Kidney (tissue), 14 donors: ENCODE results near the gene JDP2. TPM values are rescaled to one million over a fixed set of nuclear protein-coding genes. Genes with fewer than 3 reads are reported as not detected.

ENCODE experiments used
- DNase-seq, 5 donors: peaks; one replicate each; pipeline ENCODE4 v3.0.0-alpha.2; 2013 to 2020
- FAIRE-seq: peaks from 2 replicates; lab custom pipeline; 2012; peaks lifted over from hg19 to GRCh38; lab: Jason Lieb, UNC
- H3K27ac ChIP-seq, 2 donors: one replicate each; pipeline ENCODE4 v1.7.0; 2013; ENCODE audit warnings: low read depth in 2 of 2, low read length in 2 of 2, inconsistent platforms in 1 of 2
- H3K27me3 ChIP-seq: one replicate; pipeline ENCODE4 v1.7.1; 2013; ENCODE audit warnings: low read length, inconsistent platforms; ENCODE audit not compliant: control insufficient read depth, insufficient read depth
- H3K36me3 ChIP-seq, 3 donors: one replicate each; pipeline versions ENCODE4 v1.7.0 to v1.7.1; 2013; ENCODE audit warnings: low read length in 3 of 3, control low read depth in 1 of 3, inconsistent platforms in 1 of 3; ENCODE audit not compliant: insufficient read depth in 3 of 3, control insufficient read depth in 2 of 3
- H3K4me1 ChIP-seq, 3 donors: one replicate each; pipeline versions ENCODE4 v1.7.0 to v1.7.1; 2013; ENCODE audit warnings: low read length in 3 of 3, inconsistent platforms in 1 of 3, low read depth in 1 of 3; ENCODE audit not compliant: control insufficient read depth in 2 of 3, insufficient read depth in 2 of 3
- H3K4me3 ChIP-seq, 3 donors: one replicate each; pipeline versions ENCODE4 v1.7.0 to v1.8.1; 2013; ENCODE audit warnings: low read length in 3 of 3, control low read depth in 1 of 3, inconsistent platforms in 1 of 3
- H3K9ac ChIP-seq, 3 donors: one replicate each; pipeline versions ENCODE4 v1.7.0 to v1.7.1; 2013; ENCODE audit warnings: low read length in 3 of 3, control low read depth in 1 of 3, inconsistent platforms in 1 of 3
- H3K9me3 ChIP-seq, 3 donors: one replicate each; pipeline versions ENCODE4 v1.7.0 to v1.7.1; 2013; ENCODE audit warnings: low read length in 3 of 3, control low read depth in 1 of 3, inconsistent platforms in 1 of 3; ENCODE audit not compliant: control insufficient read depth in 2 of 3, insufficient read depth in 1 of 3
- intact Hi-C: fragments of 100-400 bp; cut with DNase I; formaldehyde crosslinking; loops from one replicate; pipeline ENCODE4 v1.11.1; 2022
- polyA plus RNA-seq: library from polyadenylated mRNA; stranded (reverse); fragments of 350-450 nt; fragmentation: Illumina TruSeq; extraction: RNeasy Lipid Tissue Mini Kit (QIAGEN cat#74804); gene quantifications from one replicate; pipeline ENCODE4 v1.2.3, GENCODE V29; 2014; ENCODE audit warnings: low read depth, low replicate concordance; ENCODE audit not compliant: insufficient read depth
- total RNA-seq: library from RNA; stranded (reverse); fragmentation: NEBNext Ultra II Directional; extraction: Animal tissue kit (Norgen Biotek cat#: 25700); gene quantifications from one replicate; pipeline ENCODE4 v1.2.1, GENCODE V29; 2021
- TF ChIP-seq, protein P1 (sequence below): IDR thresholded peaks from 3 replicates; pipeline ENCODE4 v1.5.1; 2012; ENCODE audit warnings: mild to moderate bottlenecking, moderate library complexity, borderline replicate concordance; ENCODE audit not compliant: insufficient read depth; ENCODE audit errors: extremely low read depth
- donor health status: control.
- donor health status: control.
- donor health status: control.
- donor health status: control.
- donor health status: control.
- donor health status: DM: yes; HTN: yes; CAD: no.
- donor health status: Normal renal cell carcinoma (clear cell type).

Gene JDP2
- total and polyA plus RNA-seq, 2 donors from 2014 or later, result 20.1 to 33.4 TPM

DNA sequence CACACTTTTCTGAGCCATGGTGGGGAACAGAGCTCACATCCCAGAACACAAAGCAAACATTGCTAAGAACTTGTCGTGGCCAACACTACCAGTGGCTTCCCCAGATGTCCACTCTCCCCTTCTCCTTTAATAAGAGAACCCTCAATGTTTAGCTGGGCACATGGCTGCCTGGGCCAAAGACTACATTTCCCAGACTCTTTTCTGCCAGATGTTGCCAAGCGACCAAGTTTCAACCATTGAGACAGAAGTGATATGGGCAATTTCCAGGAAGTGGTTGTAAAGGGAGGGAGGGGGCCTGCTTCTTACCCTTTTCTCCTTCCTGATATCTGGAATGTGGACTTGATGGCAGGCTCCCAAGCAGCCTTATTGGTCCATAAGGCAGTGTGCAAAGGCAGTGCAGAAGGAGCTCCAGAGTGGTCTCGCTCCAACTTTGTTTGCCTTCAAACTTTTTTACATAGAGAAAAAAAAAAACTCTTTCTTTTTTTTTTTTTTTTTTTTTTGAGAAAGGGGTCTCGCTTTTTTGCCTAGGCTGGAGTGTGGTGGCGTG lies 24.9 kb upstream of the JDP2 start:
- Histone ChIP-seq H3K9ac (no peak overlapping the region), H3K27me3 (no peaks in the 10 kb centered on the region), H3K4me1 (peaks cover 0 to 14% (median 10%) of the 10 kb centered on the region in 3 donors), H3K9me3 (peaks cover 0 to 4% (median 0%) of the 10 kb centered on the region in 3 donors), H3K27ac (no peak overlapping the region), H3K36me3 (no peaks in the 10 kb centered on the region), H3K4me3 (no peak overlapping the region)
- no peak for DNase-seq
- no peak for FAIRE-seq
- intact Hi-C loops, result no loop called here
- TF ChIP-seq, protein P1, sequence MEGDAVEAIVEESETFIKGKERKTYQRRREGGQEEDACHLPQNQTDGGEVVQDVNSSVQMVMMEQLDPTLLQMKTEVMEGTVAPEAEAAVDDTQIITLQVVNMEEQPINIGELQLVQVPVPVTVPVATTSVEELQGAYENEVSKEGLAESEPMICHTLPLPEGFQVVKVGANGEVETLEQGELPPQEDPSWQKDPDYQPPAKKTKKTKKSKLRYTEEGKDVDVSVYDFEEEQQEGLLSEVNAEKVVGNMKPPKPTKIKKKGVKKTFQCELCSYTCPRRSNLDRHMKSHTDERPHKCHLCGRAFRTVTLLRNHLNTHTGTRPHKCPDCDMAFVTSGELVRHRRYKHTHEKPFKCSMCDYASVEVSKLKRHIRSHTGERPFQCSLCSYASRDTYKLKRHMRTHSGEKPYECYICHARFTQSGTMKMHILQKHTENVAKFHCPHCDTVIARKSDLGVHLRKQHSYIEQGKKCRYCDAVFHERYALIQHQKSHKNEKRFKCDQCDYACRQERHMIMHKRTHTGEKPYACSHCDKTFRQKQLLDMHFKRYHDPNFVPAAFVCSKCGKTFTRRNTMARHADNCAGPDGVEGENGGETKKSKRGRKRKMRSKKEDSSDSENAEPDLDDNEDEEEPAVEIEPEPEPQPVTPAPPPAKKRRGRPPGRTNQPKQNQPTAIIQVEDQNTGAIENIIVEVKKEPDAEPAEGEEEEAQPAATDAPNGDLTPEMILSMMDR, result no peak

DNA sequence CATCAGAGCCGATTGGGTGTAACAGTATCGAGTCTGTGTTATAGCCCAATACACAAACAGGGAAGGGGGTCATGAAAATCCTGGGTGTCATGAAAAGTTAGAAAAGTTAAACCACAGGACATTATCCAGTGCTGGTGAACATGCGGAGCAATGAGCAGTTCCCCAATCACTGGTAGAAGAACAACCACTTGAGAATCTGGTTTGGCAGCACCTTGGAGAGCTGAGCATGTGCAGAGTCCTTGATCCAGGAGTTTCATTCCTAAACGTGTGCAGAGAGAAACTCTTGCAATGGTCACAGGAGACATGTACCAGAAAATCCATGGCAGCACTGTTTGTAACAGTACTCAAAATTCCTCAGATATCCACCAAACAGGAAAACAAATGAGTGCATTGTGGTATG lies 23.0 kb upstream of the JDP2 start:
- Histone ChIP-seq H3K36me3 (no peaks in the 10 kb centered on the region), H3K27ac (no peak overlapping the region), H3K9ac (no peak overlapping the region), H3K4me1 (peaks cover 0 to 11% (median 8%) of the 10 kb centered on the region in 3 donors), H3K9me3 (no peaks in the 10 kb centered on the region), H3K27me3 (no peaks in the 10 kb centered on the region), H3K4me3 (no peak overlapping the region)
- no peak for DNase-seq
- intact Hi-C loops, result no loop called here
- no peak for FAIRE-seq
- TF ChIP-seq, protein P1, result no peak

DNA sequence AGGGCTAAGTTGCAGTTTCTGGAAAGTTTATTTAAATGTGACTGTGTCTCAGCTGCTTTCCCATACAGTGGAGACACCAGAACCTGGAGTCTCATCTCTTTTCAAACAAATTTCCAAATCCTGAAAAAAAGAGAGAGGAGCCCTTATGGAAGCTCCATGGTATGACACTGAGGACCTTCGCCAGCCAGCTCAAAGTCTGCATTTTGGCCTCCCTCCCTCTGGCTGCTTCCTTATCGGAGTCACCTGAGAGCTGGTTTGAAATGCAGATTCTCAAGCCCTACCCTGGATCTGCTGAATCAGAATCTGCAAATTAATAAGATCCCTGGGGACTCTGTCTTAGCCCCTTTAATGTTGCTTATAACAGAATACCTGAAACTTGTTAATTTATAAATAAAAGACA lies 21.7 kb upstream of the JDP2 start:
- no peak overlapping the region for H3K27ac ChIP-seq
- H3K36me3 ChIP-seq, result no peaks in the 10 kb centered on the region
- TF ChIP-seq, protein P1, result no peak
- DNase-seq, result no peak
- no peak for FAIRE-seq
- no peak overlapping the region for H3K4me3 ChIP-seq
- no peaks in the 10 kb centered on the region for H3K27me3 ChIP-seq
- H3K9ac ChIP-seq, result no peak overlapping the region
- no peaks in the 10 kb centered on the region for H3K9me3 ChIP-seq
- intact Hi-C loops, result no loop called here
- peaks cover 0 to 2% (median 0%) of the 10 kb centered on the region in 3 donors for H3K4me1 ChIP-seq

DNA sequence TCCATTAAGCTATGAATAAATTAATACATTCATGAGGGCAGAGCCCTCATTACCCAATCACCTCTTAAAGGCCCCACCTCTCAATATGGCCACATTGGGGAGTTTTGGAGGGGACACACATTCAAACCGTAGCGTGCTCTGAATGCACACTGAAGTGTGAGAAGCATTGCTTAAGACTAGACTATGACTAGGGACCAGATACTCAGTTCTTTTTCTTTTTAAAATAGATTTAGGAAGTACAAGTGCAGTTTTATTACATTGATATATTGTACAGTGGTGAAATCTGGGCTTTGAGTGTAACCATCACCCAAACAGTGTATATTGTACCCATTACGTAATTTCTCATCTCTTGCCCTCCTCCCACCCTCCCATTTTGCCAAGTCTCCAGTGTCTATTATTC lies 21.0 kb upstream of the JDP2 start:
- peaks cover 0 to 3% (median 0%) of the 10 kb centered on the region in 3 donors for H3K4me1 ChIP-seq
- no peak overlapping the region for H3K9ac ChIP-seq
- no peak for DNase-seq
- H3K27me3 ChIP-seq, result no peaks in the 10 kb centered on the region
- no peak overlapping the region for H3K27ac ChIP-seq
- no peaks in the 10 kb centered on the region for H3K36me3 ChIP-seq
- TF ChIP-seq, protein P1, result no peak
- H3K4me3 ChIP-seq, result no peak overlapping the region
- H3K9me3 ChIP-seq, result no peaks in the 10 kb centered on the region
- intact Hi-C loops, result no loop called here
- FAIRE-seq, result no peak
